GM18511 (cell line): ENCODE data around the gene ELAVL2.

ENCODE experiments used
- ATAC-seq: cut with Tn5 transposase; IDR thresholded peaks from one replicate; pipeline ENCODE4 v1.9.1; 2021; ENCODE audit warnings: mild to moderate bottlenecking, moderate library complexity; ENCODE audit not compliant: unreplicated experiment

ELAVL2 gene

DNA sequence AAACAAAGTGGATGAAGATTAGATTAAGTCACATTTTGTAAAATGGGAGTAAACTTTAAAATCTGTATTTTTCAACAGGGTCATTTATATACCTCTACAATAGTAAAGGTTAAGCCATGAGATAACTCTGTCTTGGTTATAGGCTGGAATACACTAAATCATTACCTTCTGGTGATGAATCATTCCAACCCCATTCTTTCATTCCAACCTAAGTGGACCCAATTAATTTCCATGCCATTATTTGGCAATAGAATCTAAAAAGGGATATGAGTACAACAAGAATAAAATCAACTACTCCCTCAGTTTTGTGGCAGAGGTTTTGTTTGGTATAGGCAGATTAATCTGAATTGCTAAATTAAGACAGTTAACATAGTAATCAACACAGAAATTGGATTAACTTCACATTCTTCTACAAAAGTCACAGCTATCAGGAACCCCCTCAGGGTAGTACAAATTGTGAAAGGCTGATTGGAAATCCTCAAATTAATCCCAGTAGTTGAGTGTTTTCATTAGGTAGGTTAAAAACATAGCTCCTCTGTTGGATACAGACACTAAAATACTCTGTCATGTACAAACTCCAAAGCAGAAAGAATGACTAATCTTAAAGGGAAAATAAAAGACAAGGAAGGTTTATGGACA lies 54.2 kb downstream of the ELAVL2 start:
- ATAC-seq: no peak

GRCh38 chr9:23769307-23769935 lies 56.6 kb downstream of the ELAVL2 start:
- ATAC-seq: no peak

- no peak for ATAC-seq
These were observed 57.2 kb downstream of the ELAVL2 start for GRCh38 chr9:23768861-23769260.

- no peak for ATAC-seq
These were observed 59.4 kb downstream of the ELAVL2 start for GRCh38 chr9:23766613-23767012.

DNA sequence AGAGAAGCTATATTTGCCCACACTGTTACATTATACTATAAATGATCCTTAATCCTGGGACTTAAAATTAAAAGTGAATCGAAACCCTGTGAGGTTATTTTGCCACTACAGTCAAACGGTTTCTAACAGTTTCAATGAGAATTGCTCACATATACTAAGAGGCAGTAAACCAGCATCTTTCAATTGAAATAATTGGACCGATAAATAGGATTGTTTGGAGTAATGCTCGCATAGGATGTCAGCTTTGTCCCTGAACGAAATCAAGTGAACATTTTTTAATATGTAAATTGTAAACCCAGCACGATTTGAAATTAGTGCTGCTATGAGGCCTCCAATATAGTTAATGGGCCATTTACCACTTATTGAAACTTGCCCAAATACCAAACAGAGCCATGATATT lies 60.5 kb downstream of the ELAVL2 start:
- no peak for ATAC-seq

DNA sequence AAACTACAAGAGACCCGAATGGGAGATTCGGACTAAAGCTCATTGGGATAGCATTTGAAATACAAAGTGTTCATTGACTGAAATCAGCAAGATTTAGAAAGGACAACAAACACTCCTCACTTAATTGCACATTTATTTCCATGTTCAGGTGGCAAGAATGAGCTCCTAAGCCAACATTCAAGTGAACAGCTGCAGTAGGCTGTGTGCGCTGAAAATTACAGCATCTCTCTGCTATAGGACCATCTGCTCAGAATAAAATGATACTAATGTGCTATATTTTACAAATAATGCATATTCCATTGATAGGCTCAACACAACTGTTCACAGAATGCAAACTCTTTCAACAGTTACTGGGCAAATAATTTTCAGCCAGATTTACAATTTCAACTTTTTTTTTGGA lies 61.8 kb downstream of the ELAVL2 start:
- ATAC-seq: no peak

- ATAC-seq: no peak
These were observed 71.5 kb downstream of the ELAVL2 start for GRCh38 chr9:23754551-23754950.

- no peak for ATAC-seq
These were observed 73.2 kb downstream of the ELAVL2 start for GRCh38 chr9:23752859-23753258.

DNA sequence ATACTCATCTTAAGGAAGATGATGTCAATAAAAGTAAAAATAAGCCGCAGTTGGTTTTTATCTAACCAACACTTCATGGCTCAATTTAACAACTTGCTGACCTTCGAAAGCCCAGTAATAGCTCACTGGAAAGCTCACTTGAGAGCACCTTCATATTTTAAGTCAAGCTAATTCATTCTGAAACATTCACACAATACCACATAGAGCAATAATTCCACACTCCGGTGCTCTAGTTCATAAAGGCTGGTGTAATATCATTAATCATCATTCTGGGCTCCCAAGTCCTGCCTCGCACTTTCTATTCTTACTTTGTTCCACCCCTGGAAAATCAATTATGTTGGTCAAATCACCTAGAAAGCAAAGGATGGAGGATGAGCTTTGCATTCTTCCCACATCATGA lies 74.4 kb downstream of the ELAVL2 start:
- no peak for ATAC-seq

DNA sequence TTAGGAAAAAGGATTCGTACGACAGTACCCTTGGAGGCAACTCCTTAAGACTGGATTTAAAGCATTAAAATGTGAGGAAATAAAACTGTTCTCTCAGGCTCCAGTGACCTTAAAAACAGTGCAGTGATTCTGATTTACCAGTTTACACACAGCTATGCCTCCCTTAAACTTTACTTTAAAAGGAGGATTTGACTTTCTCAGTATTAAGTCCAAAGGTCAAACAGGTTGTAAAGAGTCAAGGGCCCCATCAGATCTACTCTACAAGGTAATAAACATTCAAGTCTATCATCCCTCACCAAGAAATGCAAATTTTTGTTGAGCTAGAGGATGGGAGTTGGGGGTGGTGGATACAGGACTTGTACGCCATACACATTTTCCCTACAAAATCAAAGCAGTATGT lies 75.2 kb downstream of the ELAVL2 start:
- no peak for ATAC-seq

- no peak for ATAC-seq
These were observed 78.7 kb downstream of the ELAVL2 start for GRCh38 chr9:23747088-23748075.

- ATAC-seq: no peak
These were observed 79.7 kb downstream of the ELAVL2 start for GRCh38 chr9:23746317-23746716.

DNA sequence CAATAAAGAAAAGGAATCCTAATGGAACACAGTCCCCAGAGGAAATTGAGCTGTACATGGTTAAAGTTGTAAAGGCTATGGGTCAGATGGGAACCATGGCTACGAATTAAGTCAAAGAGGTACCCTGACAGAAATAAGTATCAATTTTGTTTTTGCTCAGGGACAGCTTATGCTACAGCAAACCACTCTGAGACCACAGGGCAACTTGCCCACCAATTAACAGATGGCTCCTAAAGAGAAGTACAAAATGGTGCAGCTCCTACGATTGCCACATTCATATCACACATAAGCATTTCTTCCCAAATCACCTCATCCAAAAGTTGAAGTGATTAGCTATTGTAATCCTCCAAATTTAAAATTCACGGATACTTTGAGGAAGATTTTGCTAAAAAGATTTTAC lies 83.0 kb downstream of the ELAVL2 start:
- no peak for ATAC-seq

GRCh38 chr9:23741351-23741750 lies 84.7 kb downstream of the ELAVL2 start:
- no peak for ATAC-seq

GRCh38 chr9:23740531-23740930 lies 85.5 kb downstream of the ELAVL2 start:
- no peak for ATAC-seq

DNA sequence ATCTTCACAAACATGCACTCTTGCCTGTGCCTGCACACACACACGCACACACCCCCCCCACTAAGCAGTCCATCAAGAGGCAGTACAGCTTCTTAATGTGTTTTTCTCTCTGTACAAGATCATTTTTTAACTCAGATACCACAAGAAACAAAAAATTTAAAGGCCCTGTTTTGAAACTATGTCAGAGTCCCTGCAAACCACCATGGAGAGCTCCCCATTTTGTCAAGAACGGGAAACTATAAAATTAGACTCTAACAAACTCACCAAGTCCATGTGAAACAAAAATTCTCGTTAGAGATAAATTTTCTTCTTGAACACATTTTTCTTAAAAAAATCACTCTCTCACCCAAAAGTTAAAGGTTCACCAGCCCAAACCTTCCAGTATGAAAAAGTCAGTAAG lies 86.3 kb downstream of the ELAVL2 start:
- ATAC-seq: no peak

- ATAC-seq: no peak
These were observed 89.7 kb downstream of the ELAVL2 start for GRCh38 chr9:23736293-23736692.

DNA sequence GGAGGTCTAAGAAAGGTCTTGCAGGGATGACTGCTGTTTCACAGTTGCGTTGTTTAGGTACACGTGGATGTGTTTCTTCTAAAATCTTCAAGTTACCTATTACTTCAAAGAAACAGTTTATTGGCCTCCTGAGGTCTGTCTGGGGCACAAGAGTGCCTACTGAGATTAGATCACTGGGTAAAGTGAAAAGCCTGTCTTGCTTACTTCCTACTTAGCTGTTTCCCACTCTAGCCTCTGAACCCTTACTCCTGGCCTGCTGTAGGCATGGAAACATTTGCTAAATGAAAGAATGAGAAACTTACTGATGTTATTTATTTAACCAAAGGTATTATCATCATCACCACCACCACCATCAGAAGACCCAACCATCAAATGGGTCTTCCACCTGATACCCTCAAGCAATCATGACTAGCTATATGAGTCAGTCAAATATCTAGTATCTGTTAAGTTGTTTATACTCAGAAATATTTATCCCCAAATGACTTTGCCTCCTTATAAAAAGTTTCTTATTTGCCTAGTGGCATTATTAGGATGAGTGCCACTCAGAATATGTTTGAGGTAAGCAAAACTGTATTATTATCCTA lies 92.5 kb downstream of the ELAVL2 start:
- ATAC-seq: no peak

DNA sequence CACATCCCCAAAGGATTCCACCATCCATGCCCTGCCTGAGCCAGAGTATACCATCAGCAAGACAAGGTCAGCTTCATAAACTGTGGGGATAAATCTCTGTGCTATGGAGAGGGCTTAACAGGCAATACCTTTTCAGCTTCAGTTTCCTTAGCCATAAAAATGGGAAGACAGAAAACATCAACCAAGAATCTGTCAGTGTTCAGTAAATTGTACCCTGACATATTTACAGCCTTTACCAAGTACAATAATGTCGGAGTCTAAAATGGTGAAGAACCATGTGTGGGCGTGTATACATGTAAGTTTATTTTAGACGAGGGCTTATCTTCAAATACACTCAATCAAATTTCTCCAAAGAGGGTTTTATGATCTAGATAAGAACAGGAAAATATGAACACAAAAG lies 94.7 kb downstream of the ELAVL2 start:
- ATAC-seq: no peak

- ATAC-seq: no peak
These were observed 95.7 kb downstream of the ELAVL2 start for GRCh38 chr9:23730364-23730763.

DNA sequence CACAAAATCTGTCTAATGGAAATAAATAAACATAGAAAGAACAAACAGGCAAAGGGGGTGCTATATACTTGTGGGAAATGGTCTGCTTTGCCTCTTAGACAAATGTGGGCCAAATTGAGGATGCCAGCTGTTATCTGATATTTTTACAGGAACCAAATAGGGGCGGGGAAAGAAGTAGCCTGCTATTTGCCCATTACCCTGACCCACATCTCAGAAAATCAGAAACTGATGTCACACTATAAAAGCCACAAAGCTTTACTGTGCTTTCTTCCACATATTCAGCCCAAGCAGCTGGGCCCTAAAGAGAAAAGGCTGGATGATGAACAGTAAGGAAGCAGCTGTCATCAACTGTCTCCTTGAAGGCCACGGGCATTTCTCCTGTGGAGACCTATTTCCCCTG lies 97.3 kb downstream of the ELAVL2 start:
- ATAC-seq: no peak
